ENCODE measurements around the gene SIGLEC7.

- TF ChIP-seq ZSCAN18 (tag by site-specific recombination; IDR thresholded peaks at IDR 0.05) (no peak), MYNN (tag by site-specific recombination; IDR thresholded peaks at IDR 0.05; ENCODE audit: borderline replicate concordance) (no peak), CTCF (tag by site-specific recombination; IDR thresholded peaks at IDR 0.05) (no peak), ZNF549 (tag by site-specific recombination; IDR thresholded peaks at IDR 0.05) (no peak), ZNF24 (tag by site-specific recombination; IDR thresholded peaks at IDR 0.05) (no peak), GLI4 (tag by site-specific recombination; IDR thresholded peaks at IDR 0.05) (no peak), RBAK (tag by site-specific recombination; IDR thresholded peaks at IDR 0.05) (no peak), ZNF148 (tag by site-specific recombination; IDR thresholded peaks at IDR 0.05; ENCODE audit: borderline replicate concordance) (no peak)
These were observed 12.4 kb upstream of the SIGLEC7 start for GRCh38 chr19:51129716-51130115.

Data from HEK293 (cell line).